Adrenal gland (tissue), 12 donors: Measurements from ENCODE around the gene OR8B2. TPM values are rescaled to one million over a fixed set of nuclear protein-coding genes. Genes with fewer than 3 reads are reported as not detected.
"Not testable (repeated sequence)": the region's sequence is repeated elsewhere in the genome, so short reads cannot be mapped to it uniquely, and the experiment has no call there.

Experiments
- DNase-seq, 7 donors: peaks; one replicate each; pipeline ENCODE4 v3.0.0-alpha.2; 2019 to 2020
- H3K27ac ChIP-seq, 5 donors: fragments of 200-600 bp; sonication (generic) in 4 of 5; 1 replicate in 3 of 5; 2 replicates in 2 of 5; pipeline versions ENCODE4 v1.5.1 to v1.8.0; 2016 to 2020; ENCODE audit warnings: mild to moderate bottlenecking in 1 of 5
- H3K27me3 ChIP-seq: fragments of 200-600 bp; 2 replicates; pipeline ENCODE4 v1.8.0; 2021
- H3K36me3 ChIP-seq, 2 donors: fragments of 200-600 bp; replicated peaks in 1 of 2; 1 replicate in 1 of 2; 2 replicates in 1 of 2; pipeline versions ENCODE4 v1.5.1 to v1.8.0; 2018 to 2022
- H3K4me1 ChIP-seq, 2 donors: fragments of 200-600 bp; replicated peaks in 1 of 2; 1 replicate in 1 of 2; 2 replicates in 1 of 2; pipeline versions ENCODE4 v1.5.1 to v1.8.0; 2018 to 2021
- H3K4me3 ChIP-seq, 4 donors: fragments of 200-600 bp; sonication (generic) in 3 of 4; one replicate each; pipeline ENCODE4 v1.5.1; 2016 to 2018
- H3K9me3 ChIP-seq, 3 donors: fragments of 200-600 bp; sonication (generic) in 1 of 3; replicated peaks in 1 of 3; 1 replicate in 2 of 3; 2 replicates in 1 of 3; pipeline versions ENCODE4 v1.5.1 to v1.8.0; 2016 to 2021
- CTCF ChIP-seq, 6 experiments: fragments of 450-650 bp in 4 of 6; fragments of 200-600 bp in 2 of 6; sonication (generic) in 1 of 6; IDR thresholded peaks; 1 replicate in 5 of 6; 2 replicates in 1 of 6; pipeline versions ENCODE4 v1.5.1 to v1.8.0; 2016 to 2021; ENCODE audit warnings: antibody characterized with exemption in 6 of 6, mild to moderate bottlenecking in 2 of 6, moderate library complexity in 1 of 6
- POLR2A ChIP-seq, 2 donors: fragments of 450-650 bp; IDR thresholded peaks; one replicate each; pipeline ENCODE4 v1.6.1; 2017; ENCODE audit warnings: antibody characterized with exemption in 2 of 2, mild to moderate bottlenecking in 2 of 2, moderate library complexity in 1 of 2
- WGBS, 4 donors: extraction: QIAGEN DNeasy Blood & Tissue Kit in 2 of 4; methylation state at CpG; one replicate each; pipeline versions ENCODE4 v1.1.5 to v1.1.7; 2013 to 2017; 5-methylcytosine and 5-hydroxymethylcytosine counted together
- intact Hi-C, 2 donors: fragments of 100-400 bp; cut with DNase I; formaldehyde crosslinking; loops; one replicate each; pipeline versions ENCODE4 v1.14.1 to v1.15.0; 2022 to 2023
- polyA plus RNA-seq, 3 donors: library from polyadenylated mRNA; stranded (reverse); fragments of 200-250 nt in 2 of 3; fragments of 350-450 nt in 1 of 3; fragmentation: Illumina TruSeq in 1 of 3; extraction: RNeasy Lipid Tissue Mini Kit (QIAGEN cat#74804) in 1 of 3; gene quantifications; one replicate each; pipeline ENCODE4 v1.2.3, GENCODE V29; 2013 to 2014
- total RNA-seq, 9 donors: library from RNA; depleted of rRNA in 4 of 9; stranded (reverse); fragments of >200 nt in 4 of 9; fragments of 120-200 nt in 1 of 9; fragmentation: NEBNext Ultra II Directional in 1 of 9; extraction: Animal tissue kit (Norgen Biotek cat#: 25700) in 1 of 9; gene quantifications; one replicate each; pipeline versions ENCODE4 v1.1.0 to v1.2.4, GENCODE V29; 2013 to 2023
- donor health status: healthy with polysubstance abuse.
- donor health status: Bipolar disorder and iron deficiency.
- donor health status: DM: yes; HTN: yes; CAD: no.
- donor health status: DM: no; HTN: no; CAD: no.
- donor health status: DM: no; HTN: no; CAD: no.
- donor health status: DM: yes; HTN: yes; CAD: no.

The OR8B2 gene
- total and polyA plus RNA-seq, 12 donors, result not detected

- TF ChIP-seq CTCF (IDR thresholded peaks at IDR 0.05) (no peak), POLR2A (IDR thresholded peaks at IDR 0.05) (no peak)
- H3K4me1 ChIP-seq, result no peaks in the 10 kb centered on the region
- DNase-seq, result no peak
- no peaks in the 10 kb centered on the region for H3K27me3 ChIP-seq
- no peak within 1 kb of the TSS for H3K4me3 ChIP-seq
- H3K36me3 ChIP-seq, result no peaks in the 10 kb centered on the region
- H3K27ac ChIP-seq, result no peak within 1 kb of the TSS
- no peaks in the 10 kb centered on the region for H3K9me3 ChIP-seq
- intact Hi-C loops, result no loop called here
Observed at GRCh38 chr11:124398924-124399323, 14.6 kb upstream of the OR8B2 start, which contains the start of gene OR8B3. Gene OR8B3, minus strand, starts transcription at chr11:124399024. Its CDS starts 1,673 bp downstream, at chr11:124397351.

- H3K36me3 ChIP-seq, H3K27me3 ChIP-seq, H3K27ac ChIP-seq, intact Hi-C loops, H3K9me3 ChIP-seq, H3K4me3 ChIP-seq, DNase-seq, H3K4me1 ChIP-seq: not testable (repeated sequence)
- 74 to 94% (median 84%) methylated on average over 2 to 3 of the region's 4 CpGs for WGBS, 4 donors
Observed at GRCh38 chr11:124396847-124397246, 12.5 kb upstream of the OR8B2 start.

GRCh38 chr11:124394408-124394807 is 10.1 kb upstream of the OR8B2 start:
- intact Hi-C loops, result no loop called here
- Histone ChIP-seq H3K27me3 (no peaks in the 10 kb centered on the region), H3K4me1 (no peaks in the 10 kb centered on the region), H3K36me3 (no peaks in the 10 kb centered on the region), H3K27ac (no peak overlapping the region), H3K9me3 (no peaks in the 10 kb centered on the region), H3K4me3 (no peak overlapping the region)
- DNase-seq, result no peak
- 54 to 93% (median 67%) methylated on average over 3 of the region's 3 CpGs for WGBS, 4 donors
- no peak for TF ChIP-seq CTCF (IDR thresholded peaks at IDR 0.05)
- no peak for TF ChIP-seq POLR2A (IDR thresholded peaks at IDR 0.05)

- H3K27me3 ChIP-seq, H3K9me3 ChIP-seq, H3K36me3 ChIP-seq, intact Hi-C loops, DNase-seq, H3K27ac ChIP-seq, H3K4me1 ChIP-seq, H3K4me3 ChIP-seq: not testable (repeated sequence)
- WGBS, 4 donors, result 70 to 89% (median 77%) methylated on average over 4 of the region's 6 CpGs
Observed at GRCh38 chr11:124382857-124383256, 1.4 kb downstream of the OR8B2 start.

GRCh38 chr11:124380585-124380984 is 3.7 kb downstream of the OR8B2 start:
- Histone ChIP-seq H3K27ac (no peak overlapping the region), H3K9me3 (no peaks in the 10 kb centered on the region), H3K27me3 (no peaks in the 10 kb centered on the region), H3K4me1 (no peaks in the 10 kb centered on the region), H3K36me3 (no peaks in the 10 kb centered on the region), H3K4me3 (no peak overlapping the region)
- 82 to 89% (median 88%) methylated on average over 2 of the region's 2 CpGs for WGBS, 4 donors
- DNase-seq, result no peak
- no peak for TF ChIP-seq POLR2A (IDR thresholded peaks at IDR 0.05)
- no peak for TF ChIP-seq CTCF (IDR thresholded peaks at IDR 0.05)
- intact Hi-C loops, result no loop called here
